Gastrocnemius medialis (tissue), 4 donors: Measurements from ENCODE around the gene KLHL30. TPM values are rescaled to one million over a fixed set of nuclear protein-coding genes. Genes with fewer than 3 reads are reported as not detected.
A peak's percentile ranks its signal among the peaks of the same experiment; 100 is the strongest.

Source experiments
- ATAC-seq, 2 donors: fragments of 150-250 bp; one replicate each; pipeline ENCODE4 v1.9.1; 2016
- DNase-seq, 2 donors: peaks; one replicate each; pipeline ENCODE4 v3.0.0-alpha.2; 2019
- H3K27ac ChIP-seq, 4 donors: fragments of 200-600 bp; sonication (generic); 1 replicate in 1 of 4; 2 replicates in 3 of 4; pipeline ENCODE4 v1.5.1; 2016 to 2018; ENCODE audit warnings: mild to moderate bottlenecking in 2 of 4, moderate library complexity in 1 of 4
- H3K27me3 ChIP-seq, 3 donors: fragments of 200-600 bp; sonication (generic) in 2 of 3; 1 replicate in 1 of 3; 2 replicates in 2 of 3; pipeline versions ENCODE4 v1.5.1 to v1.6.0; 2016 to 2019; ENCODE audit warnings: mild to moderate bottlenecking in 1 of 3, moderate library complexity in 1 of 3
- H3K36me3 ChIP-seq, 2 donors: fragments of 200-600 bp; sonication (generic) in 1 of 2; one replicate each; pipeline ENCODE4 v1.5.1; 2017 to 2018
- H3K4me1 ChIP-seq, 2 donors: fragments of 200-600 bp; sonication (generic) in 1 of 2; one replicate each; pipeline ENCODE4 v1.5.1; 2016 to 2017; ENCODE audit warnings: mild to moderate bottlenecking in 2 of 2
- H3K4me3 ChIP-seq, 4 donors: fragments of 200-600 bp; sonication (generic) in 3 of 4; 1 replicate in 1 of 4; 2 replicates in 3 of 4; pipeline ENCODE4 v1.5.1; 2016 to 2019; ENCODE audit warnings: mild to moderate bottlenecking in 2 of 4
- H3K9me3 ChIP-seq, 3 donors: fragments of 200-600 bp; sonication (generic) in 2 of 3; 1 replicate in 1 of 3; 2 replicates in 2 of 3; pipeline ENCODE4 v1.5.1; 2016 to 2019
- CTCF ChIP-seq, 5 experiments: fragments of 450-650 bp in 3 of 5; fragments of 200-600 bp in 2 of 5; sonication (generic) in 2 of 5; IDR thresholded peaks in 4 of 5; conservative IDR thresholded peaks in 1 of 5; 1 replicate in 4 of 5; 2 replicates in 1 of 5; pipeline ENCODE4 v1.5.1; 2016 to 2019; ENCODE audit warnings: antibody characterized with exemption in 5 of 5, mild to moderate bottlenecking in 3 of 5, moderate library complexity in 3 of 5
- POLR2A ChIP-seq, 2 donors: fragments of 450-650 bp; IDR thresholded peaks; one replicate each; pipeline ENCODE4 v1.6.1; 2017; ENCODE audit warnings: antibody characterized with exemption in 2 of 2, mild to moderate bottlenecking in 2 of 2, moderate library complexity in 2 of 2
- in situ Hi-C, 4 donors: fragments of 200-750 bp; cut with MboI; loops; one replicate each; pipeline versions ENCODE4 v1.15.0 to v1.8.0; 2017; ENCODE audit warnings: low sequenced_read_pairs in 4 of 4
- intact Hi-C: fragments of 100-400 bp; cut with DNase I; formaldehyde crosslinking; loops from one replicate; pipeline ENCODE4 v1.15.1; 2023; ENCODE audit warnings: low total_unique reads
- total RNA-seq, 4 donors: library from RNA; depleted of rRNA; stranded (reverse); fragments of >200 nt; gene quantifications; one replicate each; pipeline versions ENCODE4 v1.1.0 to v1.2.3, GENCODE V29; 2016

The KLHL30 gene
- total RNA-seq, 4 donors from 2014 or later, result 37.9 to 224 (median 142) TPM

GRCh38 chr2:238183821-238184220, 45.4 kb downstream of the KLHL30 start:
- H3K9me3 ChIP-seq, result no peaks in the 10 kb centered on the region
- H3K27me3 ChIP-seq, result no peaks in the 10 kb centered on the region
- TF ChIP-seq POLR2A (IDR thresholded peaks at IDR 0.05) (no peak), CTCF (IDR thresholded peaks at IDR 0.05 in 4 of 5, conservative IDR thresholded peaks at IDR 0.05 in 1 of 5) (no peak)
- DNase-seq, result no peak
- ATAC-seq, result no peak
- in situ Hi-C loops, result no loop called here
- no peak overlapping the region for H3K4me3 ChIP-seq
- no peaks in the 10 kb centered on the region for H3K4me1 ChIP-seq
- peaks cover 0 to 100% of the 10 kb centered on the region in 2 donors for H3K36me3 ChIP-seq
- no peak overlapping the region for H3K27ac ChIP-seq
- intact Hi-C loops, result no loop called here

- Histone ChIP-seq H3K27ac (no peak overlapping the region), H3K4me1 (peaks cover 0 to 10% of the 10 kb centered on the region in 2 donors), H3K36me3 (peaks cover 7 to 97% of the 10 kb centered on the region in 2 donors), H3K27me3 (no peaks in the 10 kb centered on the region), H3K4me3 (no peak overlapping the region), H3K9me3 (no peaks in the 10 kb centered on the region)
- TF ChIP-seq CTCF (IDR thresholded peaks at IDR 0.05 in 4 of 5, conservative IDR thresholded peaks at IDR 0.05 in 1 of 5) (no peak), POLR2A (IDR thresholded peaks at IDR 0.05) (no peak)
- ATAC-seq (no peak), DNase-seq (no peak)
- in situ Hi-C loops, result no loop called here
- intact Hi-C loops, result no loop called here
Observed at GRCh38 chr2:238187618-238188548, 49.4 kb downstream of the KLHL30 start.

- H3K27ac ChIP-seq, result peak overlapping the region in 1 of 4 donors; percentile 31
- H3K4me1 ChIP-seq, result peaks cover under 1 to 10% of the 10 kb centered on the region in 2 donors
- ATAC-seq, result peak in 1 of 2 donors; percentile 84
- intact Hi-C loops, result no loop called here
- DNase-seq, result no peak
- H3K4me3 ChIP-seq, result no peak overlapping the region
- no peaks in the 10 kb centered on the region for H3K27me3 ChIP-seq
- TF ChIP-seq CTCF (IDR thresholded peaks at IDR 0.05 in 4 of 5, conservative IDR thresholded peaks at IDR 0.05 in 1 of 5), result no peak
- TF ChIP-seq POLR2A (IDR thresholded peaks at IDR 0.05), result no peak
- H3K9me3 ChIP-seq, result no peaks in the 10 kb centered on the region
- peaks cover 7 to 89% of the 10 kb centered on the region in 2 donors for H3K36me3 ChIP-seq
- in situ Hi-C loops, result no loop called here
Observed at GRCh38 chr2:238190445-238190844, 52.0 kb downstream of the KLHL30 start.

Other genes with a start within 250 kb of the KLHL30 start
- 10 to 100 TPM; 67.3 to 97.3 (median 81.2) TPM for gene UBE2F, start 171.7 kb upstream of the KLHL30 start, total RNA-seq
- gene SCLY, start 77.7 kb upstream of the KLHL30 start, total RNA-seq, result 1 to 10 TPM; 3.3 to 9.7 (median 5.6) TPM
- under 1 TPM in 1 of 4 donors, not detected in 3; 0.11 TPM for gene ESPNL, start 38.3 kb upstream of the KLHL30 start, total RNA-seq
- 1 to 10 TPM in 2 of 4 donors, under 1 TPM in 2; 0.46 to 3.3 (median 1.3) TPM for gene ERFE, start 20.3 kb downstream of the KLHL30 start, total RNA-seq
- gene ILKAP, start 65.0 kb downstream of the KLHL30 start, total RNA-seq, result 10 to 100 TPM; 16.6 to 30.1 (median 23.3) TPM
- gene HES6, start 101.4 kb downstream of the KLHL30 start, total RNA-seq, result 10 to 100 TPM; 10.9 to 49.1 (median 27.2) TPM
- gene PER2, start 149.9 kb downstream of the KLHL30 start, total RNA-seq, result 1 to 10 TPM; 4.1 to 7.5 (median 6.7) TPM
- 10 to 100 TPM in 2 of 4 donors, 1 to 10 TPM in 2; 8.5 to 20.8 (median 10.9) TPM for gene TRAF3IP1, start 181.8 kb downstream of the KLHL30 start, total RNA-seq